Erythroblast (primary cell): ENCODE data around the gene GABBR1.
A peak's percentile ranks its signal among the peaks of the same experiment; 100 is the strongest.

Experiments
- DNase-seq, 2 experiments: peaks; one replicate each; lab custom pipeline; 2025; lab: John Stamatoyannopoulos, UW
- GATA1 ChIP-seq: IDR thresholded peaks from 2 replicates; pipeline ENCODE4 v1.6.1; 2011; ENCODE audit warnings: low read depth, mild to moderate bottlenecking, control low read depth, low read length, moderate library complexity
- POLR2A ChIP-seq: IDR thresholded peaks from 2 replicates; pipeline ENCODE4 v1.6.1; 2011; ENCODE audit warnings: mild to moderate bottlenecking, low read length

Gene GABBR1

DNA sequence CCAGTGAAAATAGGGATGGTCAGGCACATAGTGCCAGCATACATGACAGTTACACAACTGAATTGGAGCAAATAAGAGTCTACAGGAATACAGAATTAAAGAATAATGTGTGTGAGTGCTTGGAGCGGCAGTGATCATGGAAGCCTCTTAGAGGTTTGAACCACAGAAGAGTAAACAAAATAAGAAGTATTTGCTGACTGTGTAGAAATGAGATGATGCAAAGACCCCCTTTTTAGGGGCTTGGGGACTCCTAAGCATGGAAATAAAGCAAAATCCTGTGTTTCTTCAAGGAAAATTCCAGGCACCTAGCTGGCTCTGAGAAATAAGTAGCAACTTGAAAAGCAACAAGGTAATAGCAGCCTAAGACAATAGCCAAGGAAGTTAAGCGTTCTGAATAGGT is 41.3 kb downstream of the GABBR1 start:
- TF ChIP-seq GATA1 (no peak), POLR2A (no peak)

DNA sequence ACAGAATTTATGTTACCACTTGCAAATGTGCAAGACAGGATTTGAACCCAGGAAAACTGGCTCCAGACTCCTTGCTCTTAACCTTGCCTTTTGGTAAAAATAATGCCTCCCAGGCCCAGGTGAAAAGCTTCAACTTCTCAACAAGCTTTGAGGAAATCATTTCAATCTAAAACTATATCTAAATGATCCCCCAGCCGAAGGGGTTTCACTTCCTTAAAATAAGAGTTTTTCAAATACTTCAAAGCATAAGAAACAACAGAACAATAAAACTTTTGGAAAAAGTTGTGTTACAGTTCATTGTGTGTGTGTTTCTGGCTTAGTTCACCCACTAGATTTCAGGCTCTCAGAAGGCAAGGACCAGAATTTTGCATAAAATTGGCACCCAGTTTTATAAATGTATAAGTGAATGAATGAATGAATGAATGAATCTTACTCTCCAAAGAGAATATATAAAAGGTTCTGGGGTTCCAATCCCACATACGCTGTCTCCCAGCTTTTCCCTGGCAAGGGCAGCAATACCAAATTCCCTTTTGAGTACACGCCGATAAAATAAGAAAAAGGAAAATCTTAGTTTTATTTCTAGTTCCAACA is 42.7 kb downstream of the GABBR1 start:
- DNase-seq, result no peak
- TF ChIP-seq POLR2A, result no peak
- no peak for TF ChIP-seq GATA1

More for the DNA sequence above, 41.3 kb downstream of the GABBR1 start:
- no peak for DNase-seq

DNA sequence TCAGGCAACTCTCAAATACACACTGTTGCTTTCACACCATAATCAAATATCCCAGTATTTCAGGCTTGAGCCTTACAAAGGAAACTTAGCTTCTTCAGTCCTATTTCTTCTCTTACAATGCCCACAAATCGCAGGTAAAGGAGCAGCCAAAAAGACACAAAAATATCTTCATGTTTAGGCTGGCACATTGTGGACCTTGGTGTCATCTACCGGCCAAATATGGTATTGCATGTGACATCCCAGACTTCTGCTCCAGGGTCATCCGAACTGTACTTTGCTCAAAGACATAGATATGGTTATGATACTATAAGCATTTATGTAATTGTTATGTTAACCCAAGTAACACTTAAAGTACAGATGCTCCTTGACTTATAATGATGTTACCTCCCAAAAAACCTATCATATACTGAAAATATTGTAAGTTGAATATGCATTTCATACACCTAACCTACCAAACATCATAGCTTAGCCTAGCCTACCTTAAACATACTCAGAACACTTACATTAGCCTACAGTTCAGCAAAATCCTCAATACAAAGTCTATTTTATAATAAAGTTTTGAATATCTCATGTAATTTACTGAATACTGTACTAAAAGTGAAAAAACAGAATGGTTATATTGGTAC is 43.4 kb downstream of the GABBR1 start:
- no peak for TF ChIP-seq POLR2A
- TF ChIP-seq GATA1, result no peak
- peak; percentile 42 to 68 for DNase-seq

DNA sequence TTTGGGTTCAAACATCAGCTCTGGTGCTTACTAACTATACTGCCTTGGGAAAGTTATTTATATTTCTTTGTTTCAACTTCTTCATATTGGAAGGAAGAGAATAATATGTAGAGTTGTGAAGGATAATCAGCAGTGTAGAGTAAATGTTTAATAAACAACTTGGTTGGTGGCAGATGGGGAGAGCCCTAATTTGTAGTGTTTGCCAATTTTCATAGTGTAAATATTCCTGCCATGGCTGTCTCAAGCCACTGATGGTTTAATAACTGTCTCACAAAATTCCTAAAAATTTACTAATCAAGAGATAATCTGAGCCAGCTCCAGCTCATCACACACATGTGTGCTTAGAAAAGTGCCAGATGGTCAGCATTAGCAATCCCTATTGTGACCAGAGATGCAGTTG is 48.2 kb downstream of the GABBR1 start, which contains the start of gene OR2H2:
OR2H2 (plus strand) TSS at position 301 of the 400 bp plus-strand sequence. CDS start 2,824 bp downstream, outside the sequence.
- TF ChIP-seq GATA1 (no peak), POLR2A (no peak)
- no peak for DNase-seq

DNA sequence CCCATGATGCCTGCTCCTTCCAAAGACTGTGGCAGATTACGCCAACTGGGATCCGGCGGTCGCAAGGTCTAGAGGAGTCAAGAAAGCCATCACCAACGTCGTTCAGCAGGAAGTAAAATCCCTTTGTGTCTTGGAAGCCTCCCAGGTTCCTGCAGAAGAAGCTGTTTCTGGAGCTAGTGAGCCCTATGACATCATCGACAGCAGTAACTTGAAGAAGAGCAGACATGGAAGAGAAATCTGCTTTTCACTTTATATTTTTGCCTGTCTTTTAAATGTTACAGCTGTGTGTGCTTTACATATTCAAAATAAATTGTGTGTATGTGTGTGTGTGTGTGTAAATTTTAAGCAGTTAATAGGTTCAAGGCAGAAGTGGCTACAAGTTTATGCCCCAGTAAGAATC is 55.4 kb downstream of the GABBR1 start:
- DNase-seq, result no peak
- TF ChIP-seq POLR2A, result no peak
- no peak for TF ChIP-seq GATA1

DNA sequence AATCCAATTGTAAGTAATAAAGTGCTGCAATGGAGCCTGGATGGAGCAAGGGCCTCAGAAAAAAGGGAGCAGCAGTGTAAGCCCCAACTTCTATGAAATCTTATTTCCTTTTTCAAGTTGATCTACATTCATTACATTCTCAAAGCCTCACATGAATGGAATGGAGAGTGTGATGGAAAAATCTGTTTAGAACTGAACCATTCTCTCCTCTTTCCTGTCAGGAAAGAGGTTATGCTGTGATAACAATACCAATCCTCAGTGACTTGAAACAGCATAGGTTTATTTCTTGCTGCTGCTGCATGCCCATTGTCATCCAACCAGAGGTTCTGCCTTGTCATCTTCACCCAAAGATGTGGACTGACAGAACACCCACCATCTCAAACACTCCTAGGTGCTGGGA is 56.9 kb downstream of the GABBR1 start:
- no peak for TF ChIP-seq GATA1
- no peak for TF ChIP-seq POLR2A
- DNase-seq, result no peak

DNA sequence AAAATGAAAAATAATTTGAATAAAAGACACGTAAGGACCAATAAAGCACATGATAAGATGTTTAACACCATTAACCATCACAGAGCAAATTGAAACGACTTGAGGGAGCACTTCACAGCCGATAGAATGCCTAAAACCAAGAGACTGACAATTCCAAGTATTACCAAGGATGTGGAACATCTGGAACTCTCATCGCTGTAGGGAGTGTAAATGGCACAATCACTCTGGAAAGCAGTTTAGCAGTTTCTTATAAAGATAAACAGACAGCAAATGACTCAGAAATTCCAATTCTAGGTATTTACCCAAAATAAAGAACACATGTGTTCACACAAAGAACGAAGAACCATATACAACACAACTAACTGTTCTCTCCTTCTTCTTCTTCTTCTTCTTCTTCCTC is 65.0 kb downstream of the GABBR1 start:
- TF ChIP-seq GATA1, result no peak
- no peak for TF ChIP-seq POLR2A
- DNase-seq, result no peak

DNA sequence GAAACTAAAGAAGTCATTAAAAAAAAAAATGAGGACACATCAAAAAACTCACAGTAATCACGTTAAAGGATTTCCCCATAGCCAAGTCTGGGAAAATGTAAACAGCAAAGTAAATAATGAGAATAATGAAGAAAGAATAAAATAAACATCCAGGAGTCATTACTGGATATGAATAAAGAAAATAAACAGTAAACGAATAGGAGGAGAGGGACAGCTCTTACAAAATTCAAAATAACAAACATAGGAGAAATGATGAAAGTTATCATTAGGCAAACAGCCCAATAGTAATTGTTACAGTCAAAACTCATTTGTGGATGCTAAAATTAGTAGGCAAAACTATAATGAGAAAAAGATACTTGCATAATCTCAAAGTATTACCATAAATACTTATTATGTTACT is 65.4 kb downstream of the GABBR1 start:
- TF ChIP-seq POLR2A, result no peak
- TF ChIP-seq GATA1, result no peak
- DNase-seq, result no peak

DNA sequence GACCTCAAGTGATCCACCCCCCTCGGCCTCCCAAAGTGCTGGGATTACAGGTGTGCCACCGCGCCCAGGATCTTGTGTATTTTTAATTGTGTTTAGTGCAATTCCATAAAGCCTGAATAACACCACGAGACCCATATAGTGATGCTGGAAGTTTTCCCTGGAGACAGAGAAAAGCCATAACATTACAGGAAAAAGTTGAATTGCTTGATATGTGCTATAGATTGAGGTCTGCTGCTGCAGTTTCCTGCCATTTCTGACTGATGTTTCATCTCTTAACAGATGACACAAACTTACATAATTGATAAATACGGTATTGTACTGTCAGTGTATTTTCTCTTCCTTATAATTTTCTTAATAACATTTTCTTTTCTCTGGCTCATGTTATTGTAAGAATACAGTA is 66.1 kb downstream of the GABBR1 start:
- TF ChIP-seq GATA1 (no peak), POLR2A (no peak)
- DNase-seq, result no peak

DNA sequence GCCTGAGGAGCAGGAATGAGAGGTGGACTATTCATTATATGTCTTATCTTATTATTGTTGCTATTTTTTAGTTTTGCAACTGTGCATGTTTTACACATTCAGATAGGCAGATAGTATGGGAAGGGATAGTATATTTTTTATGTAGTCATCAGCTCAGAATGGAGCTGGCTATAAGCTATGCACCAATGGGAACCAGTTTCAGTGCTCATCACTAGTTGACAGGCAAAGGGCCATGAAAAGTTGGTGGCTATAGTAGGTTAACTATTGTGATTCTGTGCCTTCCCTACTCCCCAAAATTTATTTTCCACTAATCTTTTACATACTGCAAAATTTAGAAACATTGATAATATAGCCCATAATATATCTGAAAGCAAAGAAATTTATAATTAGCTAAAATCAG is 68.1 kb downstream of the GABBR1 start:
- DNase-seq, result no peak

DNA sequence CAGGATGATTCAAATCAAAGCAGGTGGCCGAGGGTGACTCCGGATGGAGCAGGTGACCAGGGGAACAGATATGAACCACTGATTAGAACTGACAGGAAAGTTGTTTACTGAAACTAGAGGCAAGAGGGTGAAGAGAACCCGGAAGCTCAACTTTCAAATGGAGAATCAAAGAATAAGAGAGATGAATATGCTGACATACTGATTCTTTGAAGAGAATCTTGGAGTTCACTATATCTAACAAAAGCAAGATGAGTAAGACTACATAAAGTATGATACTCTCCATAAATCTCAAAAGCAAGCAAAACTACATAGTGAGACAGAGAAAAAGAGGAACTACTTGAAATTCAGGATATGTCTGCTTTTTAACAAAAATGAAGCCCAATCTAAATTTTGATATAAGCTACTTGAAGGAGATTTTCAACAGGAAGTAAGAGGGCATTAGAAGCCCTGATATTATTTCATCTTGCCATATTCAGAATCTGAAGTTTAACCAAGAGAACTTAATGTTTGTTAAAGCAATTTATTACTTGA is 69.5 kb downstream of the GABBR1 start:
- TF ChIP-seq GATA1 (no peak), POLR2A (no peak)
- DNase-seq, result no peak

More for the DNA sequence above, 68.1 kb downstream of the GABBR1 start:
- TF ChIP-seq GATA1 (no peak), POLR2A (no peak)

DNA sequence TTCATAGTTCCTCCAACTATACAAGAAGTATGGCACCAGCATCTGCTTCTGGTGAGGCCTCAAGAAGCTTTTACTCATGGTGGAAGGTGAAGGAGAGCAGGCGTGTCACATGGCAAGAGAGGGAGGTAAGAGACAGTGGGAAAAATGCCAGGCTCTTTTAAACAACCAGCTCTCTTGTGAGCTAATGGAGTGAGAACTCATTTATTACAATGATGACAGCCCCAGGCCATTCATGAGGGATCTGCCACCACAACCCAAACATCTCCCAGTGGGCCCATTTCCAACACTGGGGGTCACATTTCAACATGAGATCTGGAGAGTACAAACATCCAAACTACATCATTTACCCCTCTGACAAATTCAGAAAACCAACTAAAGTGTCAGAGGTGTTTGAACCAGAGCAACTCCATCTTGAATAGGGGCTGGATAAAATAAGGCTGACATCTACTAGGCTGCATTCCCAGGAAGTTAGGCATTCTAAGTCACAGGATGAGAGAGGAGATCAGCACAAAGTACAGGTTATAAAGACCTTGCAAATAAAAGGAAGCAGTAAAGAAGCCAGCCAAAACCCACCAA is 71.3 kb downstream of the GABBR1 start:
- TF ChIP-seq POLR2A (no peak), GATA1 (no peak)
- no peak for DNase-seq

DNA sequence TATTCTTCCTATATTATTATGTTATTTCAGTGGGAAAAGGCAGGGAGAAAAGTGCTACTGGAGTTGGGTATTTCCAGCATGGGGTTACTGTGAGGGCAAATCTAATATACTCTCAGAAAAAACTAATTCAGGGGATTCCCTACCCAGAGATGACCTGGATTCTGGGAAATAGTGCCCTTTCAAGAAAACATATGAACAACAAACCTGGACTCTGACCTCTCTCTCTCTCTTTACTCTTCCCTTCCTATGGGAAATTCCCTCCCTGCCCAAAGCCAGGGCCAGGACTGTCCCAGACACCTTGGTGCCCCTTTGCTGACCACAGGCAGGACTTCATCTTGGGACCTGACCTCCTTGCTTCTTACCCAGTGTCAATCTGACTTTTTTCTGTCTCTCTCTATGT is 71.9 kb downstream of the GABBR1 start:
- no peak for DNase-seq
- TF ChIP-seq POLR2A (no peak), GATA1 (no peak)
